ENCODE data around the gene EMP1.
"Not testable (repeated sequence)": the region's sequence is repeated elsewhere in the genome, so short reads cannot be mapped to it uniquely, and the experiment has no call there.

Gene EMP1

DNA sequence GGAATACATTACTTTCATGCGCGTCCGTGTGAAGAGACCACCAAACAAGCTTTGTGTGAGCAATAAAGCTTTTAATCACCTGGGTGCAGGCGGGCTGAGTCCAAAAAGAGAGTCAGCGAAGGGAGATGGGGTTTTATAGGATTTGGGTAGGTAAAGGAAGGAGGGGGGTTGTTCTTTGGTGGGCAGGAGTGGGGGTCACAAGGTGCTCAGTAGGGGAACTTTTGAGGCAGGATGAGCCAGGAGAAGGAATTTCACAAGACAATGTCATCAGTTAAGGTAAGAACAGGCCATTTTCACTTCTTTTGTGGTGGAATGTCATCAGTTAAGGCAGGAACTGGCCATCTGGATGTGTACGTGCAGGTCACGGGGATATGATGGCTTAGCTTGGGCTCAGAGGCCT is 63.1 kb downstream of the EMP1 start:
- DNase-seq, result not testable (repeated sequence)

- DNase-seq, result not testable (repeated sequence)
These were observed 71.3 kb downstream of the EMP1 start for GRCh38 chr12:13267826-13268225.

GRCh38 chr12:13268581-13268980 is 72.1 kb downstream of the EMP1 start:
- DNase-seq, result no peak
